GM12878 (cell line): ENCODE results near the gene ABCB8. TPM values are rescaled to one million over a fixed set of nuclear protein-coding genes. Genes with fewer than 3 reads are reported as not detected.

Experiments used
- ATF7 ChIP-seq: fragments of 450-650 bp; IDR thresholded peaks from 2 replicates; pipeline ENCODE4 v1.6.1; 2016; ENCODE audit warnings: low read depth, mild to moderate bottlenecking
- CBFB ChIP-seq: IDR thresholded peaks from 2 replicates; pipeline ENCODE4 v1.6.1; 2016; ENCODE audit warnings: antibody characterized with exemption, low read depth
- CEBPZ ChIP-seq: fragments of 150-350 bp; IDR thresholded peaks from 2 replicates; pipeline ENCODE4 v1.6.1; 2016; ENCODE audit warnings: low read depth, low read length
- CREB1 ChIP-seq: IDR thresholded peaks from 2 replicates; pipeline ENCODE4 v1.6.1; 2012; ENCODE audit warnings: low read depth, mild to moderate bottlenecking, inconsistent platforms
- E2F8 ChIP-seq: fragments of 450-650 bp; IDR thresholded peaks from 2 replicates; pipeline ENCODE4 v1.6.1; 2018; ENCODE audit warnings: mild to moderate bottlenecking, low read depth, moderate library complexity; ENCODE audit not compliant: partially characterized antibody
- ETV6 ChIP-seq, 2 experiments: fragments of 450-650 bp in 1 of 2; IDR thresholded peaks in 1 of 2; conservative IDR thresholded peaks in 1 of 2; 2 replicates each; pipeline ENCODE4 v1.6.1; 2014; ENCODE audit warnings: antibody characterized with exemption in 1 of 2, borderline replicate concordance in 1 of 2, low read depth in 1 of 2, mild to moderate bottlenecking in 1 of 2, moderate library complexity in 1 of 2
- GATAD2B ChIP-seq: fragments of 450-650 bp; conservative IDR thresholded peaks from 2 replicates; pipeline ENCODE4 v1.6.1; 2017; ENCODE audit warnings: low read depth, mild to moderate bottlenecking, moderate library complexity
- HDGF ChIP-seq: fragments of 450-650 bp; IDR thresholded peaks from 2 replicates; pipeline ENCODE4 v1.6.1; 2016; ENCODE audit warnings: antibody characterized with exemption
- MYB ChIP-seq: fragments of 150-350 bp; IDR thresholded peaks from 2 replicates; pipeline ENCODE4 v1.6.1; 2014; ENCODE audit warnings: mild to moderate bottlenecking, low read depth, low read length, borderline replicate concordance
- NFXL1 ChIP-seq: fragments of 450-650 bp; IDR thresholded peaks from 2 replicates; pipeline ENCODE4 v1.6.1; 2017; ENCODE audit warnings: antibody characterized with exemption, mild to moderate bottlenecking, borderline replicate concordance
- NR2C2 ChIP-seq: IDR thresholded peaks from 2 replicates; pipeline ENCODE4 v1.6.1; 2011; ENCODE audit warnings: borderline replicate concordance, low read depth; ENCODE audit not compliant: control insufficient read depth, insufficient read length
- NRF1 ChIP-seq: conservative IDR thresholded peaks from 2 replicates; pipeline ENCODE4 v1.6.1; 2011; ENCODE audit warnings: mild to moderate bottlenecking, low read depth, low read length, improper control_type of control experiment
- POLR2AphosphoS2 ChIP-seq: IDR thresholded peaks from 2 replicates; pipeline ENCODE4 v1.6.1; 2011; ENCODE audit warnings: low read depth, mild to moderate bottlenecking, low read length, improper control_type of control experiment, moderate library complexity
- RAD21 ChIP-seq: IDR thresholded peaks from 2 replicates; pipeline ENCODE4 v1.6.1; 2011; ENCODE audit warnings: mild to moderate bottlenecking, low read depth, low read length, moderate library complexity; ENCODE audit not compliant: insufficient read depth
- RFX5 ChIP-seq: IDR thresholded peaks from 2 replicates; pipeline ENCODE4 v1.6.1; 2011; ENCODE audit warnings: low read depth, low read length, improper control_type of control experiment
- STAT1 ChIP-seq: fragments of 450-650 bp; conservative IDR thresholded peaks from 2 replicates; pipeline ENCODE4 v1.6.1; 2014; ENCODE audit warnings: antibody characterized with exemption, mild to moderate bottlenecking
- YY1 ChIP-seq: IDR thresholded peaks from 2 replicates; pipeline ENCODE4 v1.6.1; 2011; ENCODE audit warnings: low read depth, mild to moderate bottlenecking, low read length
- ZBTB11 ChIP-seq: fragments of 450-650 bp; formaldehyde crosslinking; IDR thresholded peaks from 2 replicates; pipeline ENCODE4 v1.5.0; 2022; ENCODE audit warnings: mild to moderate bottlenecking, missing genetic modification characterization
- ZNF384 ChIP-seq: IDR thresholded peaks from 2 replicates; pipeline ENCODE4 v1.6.1; 2012; ENCODE audit warnings: low read depth, mild to moderate bottlenecking, low read length, improper control_type of control experiment, borderline replicate concordance
- polyA plus RNA-seq, 11 experiments: library from polyadenylated mRNA; depleted of rRNA in 4 of 11; unstranded in 6 of 11; stranded (reverse) in 5 of 11; fragments of >200 nt; fragmentation: Nextera tagmentation in 4 of 11; fragmentation: Illumina TruSeq in 1 of 11; extraction: Ambion mirVana in 4 of 11; extraction: Trizol in 1 of 11; gene quantifications; 1 replicate in 1 of 11; 2 replicates in 10 of 11; pipeline versions ENCODE4 v1.2.1 to v1.2.3, GENCODE V29; 2011 to 2016; ENCODE audit warnings: inconsistent platforms in 2 of 11, missing spikeins in 2 of 11, low read depth in 1 of 11
- total RNA-seq, 4 experiments: library from RNA; depleted of rRNA in 3 of 4; stranded (reverse); fragments of >200 nt in 3 of 4; fragmentation: Illumina TruSeq in 1 of 4; extraction: Trizol in 1 of 4; gene quantifications; 2 replicates each; pipeline versions ENCODE4 v1.2.1 to v1.2.3, GENCODE V29; 2013 to 2021

The ABCB8 gene
- total and polyA plus RNA-seq, 10 of the 15 experiments (the other 5 are each of a cell fraction or from before 2014, with no cell fraction given) = 0.77 to 34.8 (median 18.9) TPM

GRCh38 chr7:151057989-151058780, 29.9 kb downstream of the ABCB8 start (continued):
- TF ChIP-seq E2F8 (no peak), NRF1 (peak; percentile 37; the same call in 1 of the 2 replicates), RFX5 (no peak), YY1 (peak; percentile 75), STAT1 (no peak), NR2C2 (no peak), ZBTB11 (CRISPR knock-in tag) (no peak), GATAD2B (0 out of 2 replicates have a peak, but pooled peaks have one; percentile 43), RAD21 (no peak), HDGF (0 out of 2 replicates have a peak, but pooled peaks have one; percentile 64), MYB (no peak), CBFB (peak; percentile 40; the same call in 1 of the 2 replicates), ATF7 (peak; percentile 67; the same call in 1 of the 2 replicates), POLR2AphosphoS2 (no peak), ZNF384 (no peak), ETV6 (conservative IDR thresholded peaks at IDR 0.05 in 1 of 2, IDR thresholded peaks at IDR 0.05 in 1 of 2; ENCODE audit: borderline replicate concordance in 1 of 2, low read depth in 1 of 2) (no peak), NFXL1 (no peak), CREB1 (peak; percentile 88), CEBPZ (no peak)
